ENCODE data around the gene SLC12A2. TPM values are rescaled to one million over a fixed set of nuclear protein-coding genes. Genes with fewer than 3 reads are reported as not detected.

Gene SLC12A2
- total RNA-seq, 4 donors from 2014 or later: 21.9 to 78.6 (median 22.2) TPM

- TF ChIP-seq CTCF (IDR thresholded peaks at IDR 0.05) (no peak), POLR2A (IDR thresholded peaks at IDR 0.05) (no peak)
- Histone ChIP-seq H3K27ac (no peak overlapping the region), H3K27me3 (no peaks in the 10 kb centered on the region), H3K9me3 (peaks cover 0 to 13% of the 10 kb centered on the region in 2 donors), H3K4me3 (no peak overlapping the region), H3K36me3 (no peaks in the 10 kb centered on the region), H3K4me1 (no peaks in the 10 kb centered on the region)
- no peak for DNase-seq
- intact Hi-C loops (cut with DNase I; ENCODE audit: low total_unique reads): no loop called here
Observed at GRCh38 chr5:128097224-128097623, 13.7 kb downstream of the SLC12A2 start.

GRCh38 chr5:128097781-128098180, 14.2 kb downstream of the SLC12A2 start:
- no peak for DNase-seq
- intact Hi-C loops (cut with DNase I; ENCODE audit: low total_unique reads): no loop called here
- Histone ChIP-seq H3K27ac (no peak overlapping the region), H3K4me1 (no peaks in the 10 kb centered on the region), H3K9me3 (peaks cover 0 to 13% of the 10 kb centered on the region in 2 donors), H3K4me3 (no peak overlapping the region), H3K27me3 (no peaks in the 10 kb centered on the region), H3K36me3 (no peaks in the 10 kb centered on the region)
- TF ChIP-seq CTCF (IDR thresholded peaks at IDR 0.05): no peak
- no peak for TF ChIP-seq POLR2A (IDR thresholded peaks at IDR 0.05)

GRCh38 chr5:128099944-128100343, 16.4 kb downstream of the SLC12A2 start:
- no peaks in the 10 kb centered on the region for H3K27me3 ChIP-seq
- no peaks in the 10 kb centered on the region for H3K4me1 ChIP-seq
- H3K4me3 ChIP-seq: no peak overlapping the region
- DNase-seq: no peak
- no peak overlapping the region for H3K27ac ChIP-seq
- TF ChIP-seq CTCF (IDR thresholded peaks at IDR 0.05): no peak
- no peak for TF ChIP-seq POLR2A (IDR thresholded peaks at IDR 0.05)
- H3K36me3 ChIP-seq: no peaks in the 10 kb centered on the region
- intact Hi-C loops (cut with DNase I; ENCODE audit: low total_unique reads): no loop called here
- H3K9me3 ChIP-seq: peaks cover 0 to 13% of the 10 kb centered on the region in 2 donors

- Histone ChIP-seq H3K27ac (no peak overlapping the region), H3K4me3 (no peak overlapping the region), H3K4me1 (no peaks in the 10 kb centered on the region), H3K36me3 (no peaks in the 10 kb centered on the region), H3K9me3 (peaks cover 0 to 13% of the 10 kb centered on the region in 2 donors), H3K27me3 (no peaks in the 10 kb centered on the region)
- intact Hi-C loops (cut with DNase I; ENCODE audit: low total_unique reads): no loop called here
- TF ChIP-seq CTCF (IDR thresholded peaks at IDR 0.05): no peak
- no peak for TF ChIP-seq POLR2A (IDR thresholded peaks at IDR 0.05)
- no peak for DNase-seq
Observed at GRCh38 chr5:128100860-128101557, 17.4 kb downstream of the SLC12A2 start.

GRCh38 chr5:128101676-128102075, 18.1 kb downstream of the SLC12A2 start:
- intact Hi-C loops (cut with DNase I; ENCODE audit: low total_unique reads): no loop called here
- DNase-seq: no peak
- H3K36me3 ChIP-seq: no peaks in the 10 kb centered on the region
- peaks cover 0 to 13% of the 10 kb centered on the region in 2 donors for H3K9me3 ChIP-seq
- H3K27me3 ChIP-seq: no peaks in the 10 kb centered on the region
- H3K4me3 ChIP-seq: no peak overlapping the region
- TF ChIP-seq CTCF (IDR thresholded peaks at IDR 0.05) (no peak), POLR2A (IDR thresholded peaks at IDR 0.05) (no peak)
- H3K4me1 ChIP-seq: no peaks in the 10 kb centered on the region
- H3K27ac ChIP-seq: no peak overlapping the region

All from uterus (tissue), 4 donors.